Measurements from ENCODE around the gene MRM3.

DNA sequence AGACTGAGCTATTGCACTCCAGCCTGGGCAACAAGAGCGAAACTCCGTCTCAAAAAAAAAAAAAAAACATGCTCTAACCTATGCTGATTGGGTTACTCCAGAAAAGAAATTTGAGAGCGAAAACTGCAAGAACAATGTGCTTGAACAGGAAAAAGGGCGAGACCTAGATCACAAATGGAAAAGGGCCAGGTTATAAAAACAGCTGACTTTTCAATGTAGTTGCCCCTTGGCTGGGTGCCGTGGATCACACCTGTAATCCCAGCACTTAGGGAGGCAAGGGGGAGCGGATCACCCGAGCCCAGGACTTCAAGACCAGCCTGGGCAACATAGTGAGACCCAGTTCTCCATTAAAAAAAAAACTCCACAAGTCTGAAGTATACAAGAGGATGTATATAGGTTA is 48.8 kb downstream of the MRM3 start:
- TF ChIP-seq, protein P1, sequence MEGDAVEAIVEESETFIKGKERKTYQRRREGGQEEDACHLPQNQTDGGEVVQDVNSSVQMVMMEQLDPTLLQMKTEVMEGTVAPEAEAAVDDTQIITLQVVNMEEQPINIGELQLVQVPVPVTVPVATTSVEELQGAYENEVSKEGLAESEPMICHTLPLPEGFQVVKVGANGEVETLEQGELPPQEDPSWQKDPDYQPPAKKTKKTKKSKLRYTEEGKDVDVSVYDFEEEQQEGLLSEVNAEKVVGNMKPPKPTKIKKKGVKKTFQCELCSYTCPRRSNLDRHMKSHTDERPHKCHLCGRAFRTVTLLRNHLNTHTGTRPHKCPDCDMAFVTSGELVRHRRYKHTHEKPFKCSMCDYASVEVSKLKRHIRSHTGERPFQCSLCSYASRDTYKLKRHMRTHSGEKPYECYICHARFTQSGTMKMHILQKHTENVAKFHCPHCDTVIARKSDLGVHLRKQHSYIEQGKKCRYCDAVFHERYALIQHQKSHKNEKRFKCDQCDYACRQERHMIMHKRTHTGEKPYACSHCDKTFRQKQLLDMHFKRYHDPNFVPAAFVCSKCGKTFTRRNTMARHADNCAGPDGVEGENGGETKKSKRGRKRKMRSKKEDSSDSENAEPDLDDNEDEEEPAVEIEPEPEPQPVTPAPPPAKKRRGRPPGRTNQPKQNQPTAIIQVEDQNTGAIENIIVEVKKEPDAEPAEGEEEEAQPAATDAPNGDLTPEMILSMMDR (IDR thresholded peaks at IDR 0.05): no peak
- no peak for TF ChIP-seq POLR2A (IDR thresholded peaks at IDR 0.05)
